Measurements from ENCODE around the gene TRIM29. TPM values are rescaled to one million over a fixed set of nuclear protein-coding genes. Genes with fewer than 3 reads are reported as not detected.

TRIM29 gene
- total and polyA plus RNA-seq, 2 experiments from 2014 or later: 0.28 TPM; not detected in 1

GRCh38 chr11:120124355-120124754 lies 13.6 kb downstream of the TRIM29 start:
- H3K4me1 Mint-ChIP-seq: 0 out of 3 replicates have a peak, but pooled peaks cover 2% of the 10 kb centered on the region
- Histone ChIP-seq H3K9me2 (ENCODE audit: insufficient read depth) (no peaks in the 10 kb centered on the region), H3K4me3 (no peak overlapping the region), H4K20me1 (replicated peaks; ENCODE audit: insufficient read depth) (no peaks in the 10 kb centered on the region), H3K79me2 (replicated peaks; ENCODE audit: insufficient read depth) (no peaks in the 10 kb centered on the region), H3K36me3 (ENCODE audit: insufficient read depth) (no peaks in the 10 kb centered on the region), H3K4me2 (no peak overlapping the region), H3K27me3 (ENCODE audit: insufficient read depth) (no peaks in the 10 kb centered on the region), H2AFZ (no peak overlapping the region), H3K4me1 (ENCODE audit: insufficient read depth) (no peaks in the 10 kb centered on the region), H3F3A (replicated peaks; ENCODE audit: low read depth) (no peaks in the 10 kb centered on the region), H3K27ac (ENCODE audit: low read depth) (no peak overlapping the region)
- no peak for TF ChIP-seq ZNF114 (CRISPR knock-in tag; IDR thresholded peaks at IDR 0.05)
- TF ChIP-seq REST (IDR thresholded peaks at IDR 0.05; ENCODE audit: unreplicated experiment): no peak
- TF ChIP-seq CREB1 (CRISPR knock-in tag; IDR thresholded peaks at IDR 0.05; ENCODE audit: low read depth): no peak
- TF ChIP-seq POLR2AphosphoS5 (IDR thresholded peaks at IDR 0.05; ENCODE audit: low read depth): no peak
- no peak for TF ChIP-seq NANOG (IDR thresholded peaks at IDR 0.05; ENCODE audit: borderline replicate concordance)
- TF ChIP-seq ZNF331 (CRISPR knock-in tag; IDR thresholded peaks at IDR 0.05; ENCODE audit: low read depth): no peak
- no peak for TF ChIP-seq STAT1 (IDR thresholded peaks at IDR 0.05; ENCODE audit: unreplicated experiment)
- no peak for TF ChIP-seq ZNF462 (CRISPR knock-in tag; IDR thresholded peaks at IDR 0.05)
- no peak for TF ChIP-seq JUNB (IDR thresholded peaks at IDR 0.05; ENCODE audit: unreplicated experiment)
- TF ChIP-seq EZH2 (IDR thresholded peaks at IDR 0.05; ENCODE audit: low read depth, unreplicated experiment): no peak
- TF ChIP-seq CTCF (conservative IDR thresholded peaks at IDR 0.05; ENCODE audit: low read depth in 2 of 2): no peak
- no peak for TF ChIP-seq EZH2phosphoT487 (IDR thresholded peaks at IDR 0.05; ENCODE audit: unreplicated experiment)
- no peak for TF ChIP-seq ETS1 (IDR thresholded peaks at IDR 0.05)
- H3K4me3 Mint-ChIP-seq: no peak overlapping the region
- no peak overlapping the region for H3K27ac Mint-ChIP-seq
- H3K36me3 Mint-ChIP-seq (ENCODE audit: low read depth): no peaks in the 10 kb centered on the region; the same call in 2 of the 3 replicates
- peaks cover 15% of the 10 kb centered on the region for H3K27me3 Mint-ChIP-seq (ENCODE audit: insufficient read depth, low read depth, poor library complexity)
- peaks cover 2% of the 10 kb centered on the region; the same call in 2 of the 3 replicates for H3K9me3 Mint-ChIP-seq
- no peak for ATAC-seq
- no peak for DNase-seq (ENCODE audit: low spot score)
